G401 (cell line): Measurements from ENCODE around the gene TMEM132D. TPM values are rescaled to one million over a fixed set of nuclear protein-coding genes. Genes with fewer than 3 reads are reported as not detected.
"Not testable (repeated sequence)": the region's sequence is repeated elsewhere in the genome, so short reads cannot be mapped to it uniquely, and the experiment has no call there.

Source experiments
- DNase-seq: peaks from one replicate; pipeline ENCODE4 v3.0.0-alpha.2; 2015; ENCODE audit warnings: low spot score
- in situ Hi-C: cut with HindIII; loops from 2 replicates; pipeline ENCODE4 v1.10.0; 2016; ENCODE audit warnings: low sequenced_read_pairs, mixed read lengths
- total RNA-seq: library from RNA; depleted of rRNA; stranded (reverse); fragments of >200 nt; shearing (Covaris generic); gene quantifications from 2 replicates; pipeline ENCODE4 v1.2.3, GENCODE V29; 2014

TMEM132D gene
- total RNA-seq, 1 experiment from 2014 or later = not detected

DNA sequence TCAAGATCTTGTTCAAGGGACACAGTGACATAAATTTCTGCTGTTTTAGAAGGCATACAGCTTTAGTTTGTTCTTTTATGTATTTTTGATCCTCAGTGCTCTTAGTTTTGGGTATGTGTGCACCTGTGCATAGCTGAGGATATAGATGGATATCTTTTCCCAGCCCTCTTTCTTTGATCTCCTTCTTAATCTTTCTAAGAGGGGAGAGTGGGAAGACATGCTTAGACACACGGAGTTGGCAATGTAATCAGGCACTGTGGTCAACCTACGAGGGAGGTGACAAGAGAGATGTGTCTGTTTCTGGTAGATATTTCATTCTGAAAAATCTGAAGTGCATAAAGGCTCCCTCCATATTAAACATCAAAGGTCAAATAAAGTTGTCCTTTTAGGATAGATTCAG is 340.6 kb downstream of the TMEM132D start:
- DNase-seq = no peak
- in situ Hi-C loops = no loop called here

DNA sequence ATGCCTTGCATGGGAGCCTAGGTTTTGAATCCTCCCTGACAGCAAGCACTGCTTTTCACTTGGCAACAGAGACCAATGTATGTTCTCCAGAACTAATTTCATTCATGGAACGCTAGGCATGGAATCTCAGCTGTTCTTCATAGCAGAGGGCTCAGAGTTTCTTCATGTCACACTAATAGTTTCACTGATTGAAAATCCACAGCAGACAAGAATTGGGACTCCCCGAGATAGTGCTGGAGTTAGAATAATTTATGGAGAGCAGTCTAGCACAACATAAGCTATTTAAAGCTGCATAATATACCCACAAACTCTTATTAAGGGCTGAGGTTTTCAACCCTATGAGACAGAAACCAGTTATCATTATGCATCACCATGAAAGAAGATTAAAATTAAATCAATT is 342.5 kb downstream of the TMEM132D start:
- in situ Hi-C loops = no loop called here
- no peak for DNase-seq

DNA sequence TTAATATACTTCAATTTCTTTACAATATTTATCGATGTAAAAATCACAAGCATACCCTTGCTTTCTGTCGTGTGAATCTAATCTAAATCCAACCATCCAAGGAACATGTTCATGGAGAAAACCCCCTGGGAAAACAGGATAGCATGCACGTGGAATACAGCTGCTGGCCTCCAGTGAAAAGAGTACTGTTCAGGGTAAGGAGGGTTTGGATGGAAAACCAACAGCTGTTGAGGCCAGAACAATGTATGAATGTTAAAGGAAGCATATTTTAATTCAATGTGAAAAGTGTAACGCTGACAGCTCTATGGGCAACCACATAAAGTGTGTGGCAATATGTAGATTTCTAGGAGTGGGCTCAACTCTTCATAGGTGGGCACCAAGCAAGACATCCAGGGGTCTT is 344.0 kb downstream of the TMEM132D start:
- in situ Hi-C loops = no loop called here
- no peak for DNase-seq

DNA sequence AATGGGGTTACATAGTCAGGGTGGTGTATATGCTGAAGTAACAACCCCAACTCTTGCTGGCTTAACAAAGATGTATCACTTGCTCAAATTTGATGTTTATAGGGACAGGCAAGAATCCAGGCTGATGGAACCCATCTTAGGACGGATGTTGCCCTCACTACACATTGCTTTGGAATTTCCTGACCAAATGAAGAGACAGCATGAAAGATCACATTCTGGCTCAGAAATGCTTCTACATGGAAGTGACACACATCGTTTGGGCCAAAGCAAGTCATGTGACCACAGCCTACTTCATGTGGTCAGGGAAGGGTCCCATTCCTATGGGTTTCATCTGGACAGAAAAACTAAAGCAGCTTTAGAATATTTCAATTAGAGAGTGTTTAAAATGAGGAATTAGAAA is 345.8 kb downstream of the TMEM132D start:
- DNase-seq = no peak
- in situ Hi-C loops = no loop called here

DNA sequence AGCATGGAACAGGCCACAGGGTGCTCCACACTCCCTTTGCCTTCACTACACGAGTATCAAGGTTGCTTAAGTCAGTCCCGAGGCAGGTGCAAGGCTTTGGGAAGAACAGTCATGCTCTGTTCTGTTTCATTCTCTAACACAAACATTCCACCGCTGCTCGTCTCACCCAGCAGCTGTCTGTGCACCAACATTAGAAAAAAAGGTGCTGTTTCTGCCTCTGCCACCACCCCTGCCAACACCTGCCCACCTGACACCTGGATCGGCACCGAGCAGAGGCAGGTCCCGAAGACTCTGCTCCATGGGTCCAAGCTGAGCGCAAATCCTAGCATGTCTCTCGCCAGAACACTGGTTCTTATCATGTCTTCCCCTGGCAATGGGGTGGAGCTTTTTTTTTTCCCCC is 347.7 kb downstream of the TMEM132D start:
- in situ Hi-C loops = no loop called here
- no peak for DNase-seq

DNA sequence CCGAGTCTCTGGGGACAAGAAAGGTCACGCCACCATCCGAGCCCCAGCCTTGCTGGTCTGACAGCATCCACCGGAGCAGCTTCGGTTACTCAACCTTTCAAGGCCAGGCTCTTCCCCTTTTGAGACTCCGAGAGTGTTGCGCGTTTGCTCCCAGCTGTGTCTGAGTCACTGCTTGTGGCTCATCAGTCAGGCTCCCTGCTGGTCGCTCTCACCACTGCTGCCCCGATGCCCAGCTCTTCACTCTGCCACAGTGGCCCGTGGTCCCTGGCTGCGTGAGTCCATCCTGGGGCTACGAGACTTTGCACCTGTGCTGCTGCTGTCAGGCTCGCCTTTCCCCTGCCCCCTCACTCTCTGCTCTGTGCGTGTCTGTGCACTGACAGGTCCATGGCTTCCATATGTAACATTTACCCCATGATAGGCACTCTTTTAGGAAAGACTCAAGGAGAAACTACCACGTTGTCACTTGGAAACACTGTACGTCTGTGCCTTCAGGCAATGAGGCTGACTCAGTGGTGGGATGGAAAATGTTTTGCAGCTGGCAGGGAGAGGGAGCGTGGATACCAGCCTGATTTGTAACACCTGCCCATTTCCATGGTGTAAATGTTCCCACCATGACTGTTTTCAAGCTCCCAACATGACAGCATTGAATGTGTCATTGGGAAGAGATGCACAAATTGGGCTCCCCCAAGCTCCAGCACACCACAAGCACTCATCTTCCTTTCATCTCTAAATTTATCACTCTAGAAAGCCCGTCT is 350.7 kb downstream of the TMEM132D start:
- in situ Hi-C loops = no loop called here
- DNase-seq = no peak

DNA sequence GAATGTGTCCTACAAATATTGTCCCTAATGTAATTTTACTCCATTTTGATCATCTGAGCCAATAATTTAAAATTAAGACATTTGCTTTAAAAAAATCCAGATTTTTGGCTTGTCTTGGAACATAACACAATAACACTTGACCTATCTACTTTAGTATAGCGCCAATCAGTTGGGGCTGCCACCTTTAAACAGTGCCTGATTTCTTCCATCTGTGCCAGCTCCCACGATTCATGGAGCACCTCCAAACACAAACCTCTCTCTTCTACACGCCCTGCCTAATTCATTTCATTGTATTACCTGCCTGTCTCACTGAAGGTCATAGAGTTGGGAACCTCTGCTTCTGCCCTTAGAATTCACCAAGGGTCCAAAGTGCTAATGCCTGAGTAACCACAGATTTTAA is 352.4 kb downstream of the TMEM132D start:
- in situ Hi-C loops = no loop called here
- no peak for DNase-seq

DNA sequence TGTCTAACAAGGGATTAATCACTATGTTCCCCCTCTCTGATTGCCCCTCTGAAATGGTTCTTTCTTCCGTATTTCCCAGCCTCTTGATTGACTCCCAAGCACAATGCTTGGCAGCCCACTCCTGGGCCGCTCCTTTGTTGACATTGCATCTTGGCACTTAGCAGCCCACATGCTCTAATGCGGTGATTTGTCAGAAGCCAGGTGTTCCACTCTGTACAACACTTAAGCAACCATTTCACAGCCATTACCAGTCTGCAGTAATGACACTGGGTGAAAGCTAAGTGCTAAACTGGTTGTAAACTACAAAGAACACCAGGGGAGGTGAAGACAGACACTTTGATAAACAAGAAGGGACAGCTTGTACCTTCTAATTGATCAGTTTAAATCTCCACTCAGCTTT is 353.5 kb downstream of the TMEM132D start:
- no peak for DNase-seq
- in situ Hi-C loops = no loop called here

DNA sequence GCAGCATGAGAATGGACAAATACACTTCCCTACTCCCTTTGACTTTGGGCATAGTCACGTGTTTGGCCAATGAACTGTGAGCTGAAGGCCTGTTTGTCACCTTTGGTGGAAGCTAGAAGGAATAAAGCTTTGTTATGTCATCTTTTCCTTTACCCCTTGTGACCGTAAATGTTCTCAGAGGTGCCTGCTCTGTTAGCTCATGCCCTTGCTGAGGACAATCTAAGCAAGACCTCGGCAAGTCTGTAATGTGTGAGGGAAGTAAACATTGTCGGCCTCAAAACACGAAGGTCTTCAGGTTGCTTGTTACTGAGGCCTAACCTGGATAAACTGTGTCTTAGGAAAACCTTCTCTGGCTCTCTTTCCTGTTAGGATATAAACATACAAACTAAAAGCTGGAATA is 354.2 kb downstream of the TMEM132D start:
- no peak for DNase-seq
- in situ Hi-C loops = no loop called here

DNA sequence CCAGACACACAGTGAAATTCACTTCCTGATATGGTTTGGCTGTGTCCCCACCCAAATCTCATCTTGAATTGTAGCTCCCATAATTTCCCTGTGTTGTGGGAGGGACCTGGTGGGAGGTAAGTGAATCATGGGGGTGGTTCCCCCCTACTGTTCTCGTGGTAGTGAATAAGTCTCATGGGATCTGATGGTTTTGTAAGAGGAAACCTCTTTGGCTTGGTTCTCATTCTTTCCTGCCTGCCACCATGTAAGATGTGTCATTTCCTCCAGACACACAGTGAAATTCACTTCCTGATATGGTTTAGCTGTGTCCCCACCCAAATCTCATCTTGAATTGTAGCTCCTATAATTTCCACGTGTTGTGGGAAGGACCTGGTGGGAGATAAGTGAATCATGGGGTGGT is 354.8 kb downstream of the TMEM132D start:
- in situ Hi-C loops, DNase-seq: not testable (repeated sequence)

DNA sequence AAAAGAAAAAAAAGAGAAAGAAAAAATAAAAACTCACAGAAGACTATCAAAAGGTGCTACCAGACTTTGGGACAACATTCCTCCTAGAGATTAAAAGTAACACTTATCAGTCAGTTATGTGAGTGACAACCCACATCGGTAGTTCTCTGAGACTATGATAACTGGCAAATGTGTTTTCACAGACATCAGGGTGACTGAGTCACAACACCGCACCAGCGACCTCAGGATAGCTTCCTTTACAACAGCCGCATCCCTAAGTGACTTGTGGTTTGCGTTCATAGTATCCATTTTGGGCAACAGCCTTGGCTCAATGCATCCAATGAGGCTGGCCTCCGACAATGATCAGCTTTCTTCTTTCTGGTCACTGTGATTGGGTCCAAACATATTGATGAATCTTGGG is 359.1 kb downstream of the TMEM132D start:
- no peak for DNase-seq
- in situ Hi-C loops = no loop called here

DNA sequence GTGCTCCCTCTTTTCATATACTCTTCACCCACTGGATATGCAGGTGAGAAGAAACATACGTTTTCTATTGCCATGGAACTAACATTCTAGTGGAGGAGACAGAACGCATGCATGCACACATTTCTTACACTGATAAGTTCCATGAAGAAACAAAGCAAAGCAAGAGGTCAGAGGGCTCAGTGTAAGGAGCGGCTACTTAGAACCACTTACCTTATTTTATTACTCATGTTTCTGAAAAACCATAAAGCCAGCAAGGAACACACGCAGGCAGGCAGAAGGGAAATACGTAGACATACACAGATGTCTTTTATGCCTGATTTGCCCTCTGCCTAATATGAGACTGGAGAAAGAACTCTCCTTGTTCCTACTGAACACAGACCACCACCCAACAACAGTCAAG is 362.9 kb downstream of the TMEM132D start:
- DNase-seq = no peak
- in situ Hi-C loops = no loop called here

DNA sequence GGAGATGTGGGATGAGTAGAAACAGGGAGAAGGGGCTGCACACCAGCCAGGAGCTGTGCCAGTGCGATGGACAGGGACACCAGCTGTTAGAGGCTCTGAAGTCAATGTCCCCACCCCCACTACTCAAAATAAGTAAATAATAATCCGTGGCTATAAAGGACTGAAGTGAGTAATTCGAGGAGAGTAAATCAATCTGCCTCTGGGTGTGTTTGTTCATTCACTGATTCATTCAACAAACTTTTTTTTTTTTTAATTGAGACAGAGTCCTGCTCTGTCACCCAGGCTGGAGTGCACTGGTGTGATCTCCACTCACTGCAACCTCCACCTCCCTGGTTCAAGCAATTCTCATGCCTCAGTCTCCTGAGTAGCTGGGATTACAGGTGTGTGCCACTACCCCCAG is 363.6 kb downstream of the TMEM132D start:
- DNase-seq = no peak
- in situ Hi-C loops = no loop called here

DNA sequence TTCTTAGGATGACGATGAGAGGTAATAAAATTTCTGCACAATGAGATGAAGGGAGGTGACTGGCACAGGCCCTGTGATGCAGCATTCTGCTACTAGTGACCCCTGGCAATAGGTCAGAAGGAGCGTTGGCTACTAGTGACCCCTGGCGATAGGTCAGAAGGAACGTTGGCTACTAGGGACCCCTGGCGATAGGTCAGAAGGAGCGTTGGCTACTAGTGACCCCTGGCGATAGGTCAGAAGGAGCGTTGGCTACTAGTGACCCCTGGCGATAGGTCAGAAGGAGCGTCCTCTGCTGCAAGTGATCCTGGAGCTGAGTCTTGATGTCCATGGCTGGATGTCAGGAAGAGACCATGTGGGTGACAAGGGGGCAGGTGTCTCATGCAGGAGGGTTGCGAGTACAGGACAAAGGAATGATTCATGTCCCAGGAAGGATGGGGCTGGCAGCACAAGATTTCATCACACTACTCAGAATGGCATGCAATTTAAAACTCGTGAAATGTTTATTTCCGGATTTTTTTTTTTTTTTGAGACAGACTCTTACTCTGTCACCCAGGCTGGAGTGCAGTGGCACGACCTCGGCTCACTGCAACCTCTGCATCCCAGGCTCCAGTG is 365.0 kb downstream of the TMEM132D start:
- DNase-seq, in situ Hi-C loops: not testable (repeated sequence)

DNA sequence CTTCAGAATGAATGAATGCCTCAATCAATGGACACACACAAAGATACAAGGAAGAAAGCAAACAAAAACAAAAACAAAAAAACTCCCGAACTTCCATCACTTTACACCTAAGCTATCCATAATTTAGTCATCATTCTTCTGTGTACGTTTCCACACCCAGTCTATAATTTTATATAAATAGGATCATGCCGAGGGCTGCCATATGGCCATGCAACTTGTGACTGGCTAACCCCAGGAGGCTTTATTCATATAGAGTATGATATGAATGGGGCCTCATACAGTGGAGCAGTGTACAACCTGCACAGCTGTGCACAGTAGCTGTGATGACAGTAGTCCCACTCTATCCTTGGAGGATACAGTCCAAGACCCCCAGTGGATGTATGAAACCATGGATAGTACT is 365.7 kb downstream of the TMEM132D start:
- in situ Hi-C loops = no loop called here

DNA sequence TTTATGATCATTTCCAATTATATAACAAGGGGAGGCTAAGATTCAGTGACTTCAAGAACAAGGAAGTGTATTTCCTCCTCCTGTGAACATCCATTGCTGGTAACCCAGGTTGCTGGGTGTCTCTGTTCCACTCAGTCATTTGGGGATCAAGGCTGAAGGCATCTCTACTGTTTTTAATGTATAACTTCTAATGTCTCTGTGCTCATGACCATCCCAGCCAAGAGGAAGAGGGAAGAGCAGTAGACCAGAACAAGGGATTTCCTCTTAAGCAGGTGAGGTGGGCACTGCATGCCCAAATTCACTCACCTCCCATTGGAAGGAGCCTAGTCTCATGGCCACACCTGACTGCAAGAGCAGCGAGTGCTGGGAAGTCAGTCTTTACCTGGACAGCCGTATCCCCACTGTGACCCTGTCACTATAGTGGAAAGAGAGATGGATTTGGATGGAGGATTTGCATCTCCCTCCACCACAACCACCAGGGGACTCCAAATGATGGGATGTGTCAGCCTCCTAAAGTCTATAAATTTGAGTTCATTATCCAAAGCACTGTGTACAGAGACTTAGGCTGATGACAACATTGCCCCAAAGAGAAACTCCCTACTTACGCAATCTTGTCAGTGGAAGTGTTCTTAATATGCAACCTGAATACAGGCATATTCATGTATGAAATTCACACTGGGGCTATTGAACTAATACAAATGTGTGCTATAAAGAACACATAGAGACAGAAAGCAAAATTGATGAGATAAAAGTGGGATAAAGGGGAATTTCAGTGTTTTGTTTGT is 368.7 kb downstream of the TMEM132D start:
- in situ Hi-C loops = no loop called here
- DNase-seq = no peak

More for the DNA sequence above, 365.7 kb downstream of the TMEM132D start:
- no peak for DNase-seq

DNA sequence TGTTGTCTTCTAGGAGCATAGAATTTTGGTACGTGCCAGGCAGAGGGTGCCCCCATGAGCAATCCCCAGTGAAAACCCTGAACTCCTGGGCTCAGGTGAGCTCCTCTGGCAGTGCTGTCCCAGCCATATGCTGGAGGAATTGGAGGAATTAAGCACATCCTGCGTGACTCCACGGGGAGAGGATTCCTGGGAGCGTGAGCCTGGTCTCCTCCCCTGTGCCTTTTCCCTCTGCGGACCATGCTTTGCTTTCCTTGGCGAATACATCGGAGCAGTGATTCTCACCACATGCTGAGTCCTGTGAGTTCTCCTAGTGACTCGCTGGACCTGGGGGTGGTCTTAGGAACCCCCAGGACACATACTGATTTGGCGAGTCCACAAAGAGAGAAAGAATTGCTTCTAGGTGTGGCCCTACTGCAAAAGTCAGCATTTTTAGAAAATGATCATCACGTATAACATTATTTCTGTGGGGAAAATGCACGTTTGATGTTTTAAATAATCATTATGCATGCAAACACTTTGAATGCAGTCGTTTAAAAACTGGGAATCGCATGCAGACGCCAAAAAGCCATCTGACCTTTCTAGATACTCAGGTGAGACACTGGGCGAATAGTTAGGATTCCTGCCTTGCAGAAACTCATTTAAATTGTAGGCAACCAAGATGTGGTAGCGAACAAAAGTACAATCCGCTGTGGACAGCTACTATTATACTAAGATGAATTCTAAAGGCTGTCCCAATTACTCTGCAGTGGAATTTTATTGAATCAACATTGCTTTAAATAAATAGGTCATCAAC is 370.9 kb downstream of the TMEM132D start:
- DNase-seq = no peak
- in situ Hi-C loops = no loop called here

DNA sequence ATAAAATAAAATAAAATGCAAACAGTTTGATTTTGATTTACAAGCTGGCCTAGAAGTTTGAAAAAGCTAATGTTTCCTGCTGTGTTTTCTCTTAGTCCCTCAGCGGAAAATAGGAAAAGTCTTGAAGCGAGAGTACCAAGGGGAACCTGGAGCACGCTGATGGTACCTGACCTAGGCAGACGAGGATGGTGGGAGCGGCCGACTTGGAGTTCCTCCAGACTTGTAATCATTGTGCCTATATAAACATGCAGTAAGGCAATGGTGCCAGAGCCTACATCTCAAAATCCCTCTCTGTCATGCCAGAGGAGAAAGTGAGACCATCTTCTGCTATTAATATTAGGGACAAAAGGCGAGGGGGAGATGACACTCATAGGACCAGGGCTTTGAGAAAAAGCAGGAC is 371.7 kb downstream of the TMEM132D start:
- no peak for DNase-seq
- in situ Hi-C loops = no loop called here

DNA sequence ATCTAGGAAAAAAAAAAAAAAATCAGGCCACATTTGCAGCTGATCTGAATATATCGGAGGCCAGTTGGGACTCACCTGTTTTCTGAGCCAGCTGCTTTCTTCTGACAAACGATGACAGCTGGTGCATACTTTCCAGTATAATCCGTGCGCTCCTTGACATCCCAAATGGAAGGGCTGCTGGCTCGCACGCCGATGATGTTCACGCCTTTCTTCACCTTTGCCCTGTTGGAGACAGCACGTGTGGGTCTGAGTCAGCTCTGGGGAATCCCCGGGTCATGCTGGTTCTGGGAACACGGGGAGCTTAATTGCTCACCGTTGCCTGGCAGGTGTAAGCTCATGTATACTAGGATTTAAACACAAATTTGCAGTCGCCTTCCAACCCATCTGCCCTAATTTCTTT is 372.8 kb downstream of the TMEM132D start:
- in situ Hi-C loops = no loop called here
- DNase-seq = no peak

DNA sequence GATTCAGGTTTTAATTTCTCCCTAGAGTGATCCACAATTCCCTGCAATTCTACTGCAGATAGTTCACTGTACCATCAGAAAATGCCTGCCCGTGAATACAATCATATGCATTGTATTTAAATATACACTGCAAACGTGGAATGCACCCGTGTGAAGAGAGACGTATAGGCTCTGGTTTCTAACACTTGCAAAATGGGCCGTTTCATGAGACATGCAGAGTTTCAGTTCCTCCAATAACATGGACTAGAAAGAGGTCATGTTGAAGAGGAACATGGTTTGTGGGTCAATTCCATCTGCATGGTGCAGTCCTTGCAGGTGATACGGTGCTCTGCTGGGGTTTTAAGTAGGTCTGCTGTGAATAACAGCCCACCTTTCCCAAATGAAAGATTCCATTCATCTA is 373.3 kb downstream of the TMEM132D start:
- in situ Hi-C loops = no loop called here
- no peak for DNase-seq
